ENCODE results near the gene CAPN10. TPM values are rescaled to one million over a fixed set of nuclear protein-coding genes. Genes with fewer than 3 reads are reported as not detected.

CAPN10 gene
- total and polyA plus RNA-seq, 2 donors (not counting 3 experiments of a cell fraction or from before 2014, with no cell fraction given), result 25.2 to 39.9 TPM

GRCh38 chr2:240539906-240540305 lies 46.6 kb upstream of the CAPN10 start:
- no peaks in the 10 kb centered on the region for H3K4me1 ChIP-seq (ENCODE audit: control insufficient read depth, extremely low read depth, insufficient read depth, low read length)
- no peak overlapping the region for H3K27ac ChIP-seq (ENCODE audit: insufficient read depth, low read depth, low read length)
- H3K9me3 ChIP-seq (replicated peaks; ENCODE audit: control insufficient read depth, insufficient read depth, low read length), result no peaks in the 10 kb centered on the region
- DNase-seq (ENCODE audit: low read depth, low spot score) (no peak), FAIRE-seq (no peak)
- no peak overlapping the region for H3K4me2 ChIP-seq (ENCODE audit: insufficient read depth, low read length)
- peaks cover 0 to 2% of the 10 kb centered on the region in 2 experiments for H3K36me3 ChIP-seq (ENCODE audit: control insufficient read depth in 2 of 2, extremely low read depth in 1 of 2, insufficient read depth in 2 of 2, low read length in 2 of 2)
- CTCF ChIA-PET, result no interaction called here
- no peaks in the 10 kb centered on the region for H3K27me3 ChIP-seq (ENCODE audit: control insufficient read depth in 2 of 2, insufficient read depth in 2 of 2, low read length in 2 of 2)
- TF ChIP-seq FOS (IDR thresholded peaks at IDR 0.05; ENCODE audit: borderline replicate concordance, insufficient read depth, low read length), result no peak
- TF ChIP-seq MYC (IDR thresholded peaks at IDR 0.05; ENCODE audit: low read depth, low read length), result no peak
- TF ChIP-seq, protein P1, sequence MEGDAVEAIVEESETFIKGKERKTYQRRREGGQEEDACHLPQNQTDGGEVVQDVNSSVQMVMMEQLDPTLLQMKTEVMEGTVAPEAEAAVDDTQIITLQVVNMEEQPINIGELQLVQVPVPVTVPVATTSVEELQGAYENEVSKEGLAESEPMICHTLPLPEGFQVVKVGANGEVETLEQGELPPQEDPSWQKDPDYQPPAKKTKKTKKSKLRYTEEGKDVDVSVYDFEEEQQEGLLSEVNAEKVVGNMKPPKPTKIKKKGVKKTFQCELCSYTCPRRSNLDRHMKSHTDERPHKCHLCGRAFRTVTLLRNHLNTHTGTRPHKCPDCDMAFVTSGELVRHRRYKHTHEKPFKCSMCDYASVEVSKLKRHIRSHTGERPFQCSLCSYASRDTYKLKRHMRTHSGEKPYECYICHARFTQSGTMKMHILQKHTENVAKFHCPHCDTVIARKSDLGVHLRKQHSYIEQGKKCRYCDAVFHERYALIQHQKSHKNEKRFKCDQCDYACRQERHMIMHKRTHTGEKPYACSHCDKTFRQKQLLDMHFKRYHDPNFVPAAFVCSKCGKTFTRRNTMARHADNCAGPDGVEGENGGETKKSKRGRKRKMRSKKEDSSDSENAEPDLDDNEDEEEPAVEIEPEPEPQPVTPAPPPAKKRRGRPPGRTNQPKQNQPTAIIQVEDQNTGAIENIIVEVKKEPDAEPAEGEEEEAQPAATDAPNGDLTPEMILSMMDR (IDR thresholded peaks at IDR 0.05; ENCODE audit: extremely low read depth in 1 of 2, insufficient read depth in 1 of 2, low read depth in 1 of 2, low read length in 2 of 2), result no peak
- TF ChIP-seq, protein P2, sequence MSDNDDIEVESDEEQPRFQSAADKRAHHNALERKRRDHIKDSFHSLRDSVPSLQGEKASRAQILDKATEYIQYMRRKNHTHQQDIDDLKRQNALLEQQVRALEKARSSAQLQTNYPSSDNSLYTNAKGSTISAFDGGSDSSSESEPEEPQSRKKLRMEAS (IDR thresholded peaks at IDR 0.05; ENCODE audit: insufficient read depth, insufficient read length), result no peak
- TF ChIP-seq JUN (IDR thresholded peaks at IDR 0.05; ENCODE audit: borderline replicate concordance, insufficient read depth, insufficient read length, low read depth), result no peak
- TF ChIP-seq POLR2AphosphoS5 (IDR thresholded peaks at IDR 0.05; ENCODE audit: insufficient read depth, low read depth, low read length), result no peak
- no peak for TF ChIP-seq GATA2 (IDR thresholded peaks at IDR 0.05; ENCODE audit: insufficient read depth, insufficient read length, low read depth, low read length)
- TF ChIP-seq POLR2A (IDR thresholded peaks at IDR 0.05; ENCODE audit: low read depth, low read length), result no peak
- no peak for TF ChIP-seq EZH2 (IDR thresholded peaks at IDR 0.05; ENCODE audit: borderline replicate concordance, low read depth, low read length, severe bottlenecking)
- POLR2A ChIA-PET, result no interaction called here
- dilution Hi-C loops (cut with MboI; ENCODE audit: extremely low pct_ligation_motif_present, low sequenced_read_pairs), result no loop called here
- H3K9me1 ChIP-seq (replicated peaks; ENCODE audit: control insufficient read depth, extremely low read depth, insufficient read depth, low read length), result no peaks in the 10 kb centered on the region
- H3K4me3 ChIP-seq (replicated peaks in 1 of 3; ENCODE audit: insufficient read depth in 1 of 3, low read depth in 1 of 3, low read length in 3 of 3), result no peak overlapping the region
- no peak overlapping the region for H3K9ac ChIP-seq (replicated peaks; ENCODE audit: extremely low read depth, insufficient read depth, low read length)
- intact Hi-C loops (cut with micrococcal nuclease), result no loop called here
- BruUV-seq (replicated peaks), result no TSS peak
- no peaks in the 10 kb centered on the region for H3K79me2 ChIP-seq (ENCODE audit: control insufficient read depth, insufficient read depth, low read length)
- no peak overlapping the region for H2AFZ ChIP-seq (ENCODE audit: low read depth, low read length)
- H4K20me1 ChIP-seq (replicated peaks; ENCODE audit: control insufficient read depth, extremely low read depth, insufficient read depth, low read length), result no peaks in the 10 kb centered on the region

Measured in endothelial cell of umbilical vein (primary cell).